Hematopoietic multipotent progenitor cell treated with erythropoietin and hydrocortisone succinate and interleukin-3 and kit ligand, for 8 days (in vitro differentiated cells): ENCODE measurements around the gene IQSEC3.
A peak's percentile ranks its signal among the peaks of the same experiment; 100 is the strongest.
"Not testable (repeated sequence)": the region's sequence is repeated elsewhere in the genome, so short reads cannot be mapped to it uniquely, and the experiment has no call there.

ENCODE experiments used
- DNase-seq: peaks from one replicate; pipeline ENCODE4 v3.0.0-alpha.2; 2015

IQSEC3 gene

DNA sequence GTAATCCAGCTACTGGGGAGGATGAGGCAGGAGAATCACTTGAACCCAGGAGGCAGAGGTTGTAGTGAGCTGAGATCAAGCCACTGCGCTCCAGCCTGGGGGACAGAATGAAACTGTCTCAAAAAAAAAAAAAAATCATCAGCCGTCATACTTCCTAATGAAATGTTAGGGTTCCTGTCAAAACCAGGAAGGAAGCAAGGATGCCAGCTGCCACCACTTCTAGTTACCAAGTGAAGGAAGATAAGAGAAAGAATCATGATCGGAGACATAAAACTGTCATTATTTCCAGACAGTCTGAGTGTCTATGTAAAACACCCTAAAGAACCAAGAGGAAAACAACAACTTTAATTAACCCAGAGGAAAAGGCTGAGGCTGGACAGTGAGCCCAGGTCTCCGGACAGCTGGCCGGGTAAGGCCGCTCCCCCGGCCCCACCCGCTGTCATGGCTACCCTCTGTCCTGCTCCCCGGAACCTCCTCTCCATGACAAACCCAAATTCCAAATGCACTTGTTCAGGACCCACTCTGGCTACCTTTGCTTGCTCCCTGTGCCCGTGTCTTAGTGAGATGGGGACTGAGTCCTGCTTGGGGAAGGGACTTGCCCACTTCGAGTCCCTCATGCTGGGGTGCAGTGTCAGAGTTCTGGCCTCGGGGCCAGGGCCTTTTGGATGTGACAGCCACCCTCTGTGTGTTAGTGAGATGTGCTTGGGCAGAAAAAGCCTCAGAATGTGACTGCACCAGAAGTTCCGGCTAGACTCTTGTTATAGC lies 118.4 kb downstream of the IQSEC3 start:
- DNase-seq, result peak; percentile 54

- no peak for DNase-seq
Measured at GRCh38 chr12:185576-185955, 119.0 kb downstream of the IQSEC3 start.

GRCh38 chr12:186006-186625 lies 119.5 kb downstream of the IQSEC3 start:
- no peak for DNase-seq

- DNase-seq, result not testable (repeated sequence)
Measured at GRCh38 chr12:187986-188909, 121.7 kb downstream of the IQSEC3 start.

DNA sequence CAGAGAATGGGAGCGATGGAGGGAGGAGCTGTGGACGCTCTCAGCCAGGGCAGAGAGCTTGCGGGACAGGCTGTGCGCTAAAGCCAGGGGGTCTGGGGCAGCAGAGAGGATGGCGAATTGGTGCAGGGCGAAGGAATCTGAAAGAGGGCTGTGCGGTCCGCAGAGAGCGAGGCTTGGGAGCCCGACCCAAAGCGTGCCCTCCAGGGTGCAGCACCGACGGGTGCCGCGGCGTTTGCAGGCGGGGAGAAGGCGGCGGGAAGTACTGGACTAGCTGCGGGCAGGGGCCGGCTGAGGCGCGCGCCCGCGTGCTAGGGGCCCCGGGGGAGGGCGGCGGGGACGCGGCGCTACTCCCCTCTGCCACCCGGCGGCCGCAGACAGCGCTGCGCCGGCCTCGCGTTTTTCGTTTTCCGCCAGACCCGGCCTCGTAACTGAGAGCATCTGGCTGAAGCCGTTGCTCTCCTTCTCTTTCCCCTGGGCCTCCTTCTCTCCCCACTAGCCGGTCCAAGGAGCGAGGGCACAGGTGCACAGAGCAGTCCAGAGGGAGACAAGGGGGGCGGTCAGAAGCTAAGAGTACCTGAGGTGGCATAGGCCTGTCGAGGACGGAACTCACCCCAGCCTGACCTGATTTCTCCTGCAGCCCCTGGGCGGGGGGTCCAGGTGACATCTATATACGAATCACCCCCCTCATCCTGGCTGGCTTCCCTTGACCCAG lies 122.5 kb downstream of the IQSEC3 start:
- peak; percentile 75 for DNase-seq

GRCh38 chr12:189622-189962 lies 123.0 kb downstream of the IQSEC3 start:
- no peak for DNase-seq

- no peak for DNase-seq
Measured at GRCh38 chr12:190881-191280, 124.3 kb downstream of the IQSEC3 start.

GRCh38 chr12:191541-191940 lies 125.0 kb downstream of the IQSEC3 start:
- no peak for DNase-seq

GRCh38 chr12:193261-193660 lies 126.7 kb downstream of the IQSEC3 start:
- DNase-seq, result no peak

DNA sequence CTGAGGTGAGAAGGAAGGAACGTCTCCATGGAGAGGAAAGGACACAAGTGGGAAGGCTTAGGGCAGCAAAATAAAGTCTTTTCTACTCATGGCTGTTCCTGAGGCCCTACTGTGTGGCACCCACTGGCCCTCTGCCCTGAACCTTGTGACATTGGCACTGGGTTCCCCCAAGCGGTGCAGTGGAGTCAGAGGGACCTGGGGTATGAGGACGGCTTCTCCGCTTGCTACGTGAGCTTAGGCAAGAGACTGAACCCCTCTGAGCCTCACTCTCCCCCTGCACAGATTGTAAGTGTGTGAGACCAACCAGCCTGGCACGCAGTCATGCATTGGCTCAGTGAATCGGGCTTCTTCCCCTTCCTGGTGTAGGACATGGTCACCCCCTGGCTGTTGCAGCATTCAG lies 127.7 kb downstream of the IQSEC3 start:
- DNase-seq, result no peak

- DNase-seq, result no peak
Measured at GRCh38 chr12:195156-195555, 128.6 kb downstream of the IQSEC3 start.

DNA sequence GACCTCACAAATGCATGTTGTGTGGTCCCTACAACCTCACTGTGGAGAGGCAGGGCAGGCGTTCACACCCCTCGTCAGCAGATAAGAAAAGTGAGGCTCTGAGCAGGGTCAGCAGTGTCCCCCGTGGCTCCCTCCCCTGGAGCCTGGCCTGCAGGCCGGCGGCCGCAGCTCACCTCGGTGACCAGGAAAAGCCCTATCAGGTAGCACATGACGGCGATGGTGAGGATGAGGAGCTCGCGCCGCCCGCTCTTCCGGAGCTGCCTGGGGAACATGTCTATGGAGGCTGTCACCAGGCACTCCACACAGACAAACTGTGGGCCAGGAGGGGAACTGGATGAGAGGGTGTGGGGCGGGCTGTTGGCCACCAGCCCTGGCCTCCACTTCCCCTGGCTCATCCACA lies 129.4 kb downstream of the IQSEC3 start:
- no peak for DNase-seq

DNA sequence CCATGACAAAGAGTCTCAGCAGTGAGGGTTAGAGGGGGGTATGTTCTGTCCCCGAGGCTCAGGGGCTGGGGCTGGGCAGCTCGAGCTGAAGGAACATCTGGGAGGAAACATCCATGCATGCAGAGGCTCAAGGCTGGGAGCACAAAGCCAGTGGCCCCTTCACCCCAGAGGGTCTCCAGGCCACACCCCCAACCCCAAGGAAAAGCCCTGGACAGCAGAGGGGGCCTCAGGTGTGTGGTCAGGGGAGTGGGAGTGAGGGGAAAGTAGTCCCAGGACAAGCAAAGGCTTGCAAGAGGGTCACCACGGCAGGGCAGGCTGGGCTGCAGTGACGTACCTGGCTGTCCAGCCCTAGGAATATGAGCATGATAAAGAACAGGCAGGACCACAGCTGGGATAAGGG lies 129.9 kb downstream of the IQSEC3 start:
- DNase-seq, result no peak

DNA sequence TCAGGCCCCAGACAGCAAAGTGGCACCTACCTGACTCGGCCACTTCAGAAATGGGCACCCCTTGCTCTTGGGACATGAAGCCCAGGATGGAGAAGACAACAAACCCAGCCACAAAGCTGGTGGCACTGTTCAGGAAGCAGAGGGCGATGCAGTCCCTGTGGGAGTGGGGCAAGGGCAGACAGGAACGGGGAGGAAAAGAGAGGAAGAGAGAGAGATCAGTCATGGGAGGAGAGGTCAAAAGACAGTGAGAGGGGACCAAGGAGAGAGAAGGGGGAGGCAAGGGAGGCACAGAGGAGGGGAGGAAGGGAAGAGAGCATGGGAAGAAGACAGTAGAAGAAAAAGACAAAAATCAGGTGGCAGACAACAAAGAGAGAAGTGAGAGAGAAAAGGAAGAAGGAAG lies 130.8 kb downstream of the IQSEC3 start:
- DNase-seq, result no peak

- DNase-seq, result no peak
Measured at GRCh38 chr12:197911-198695, 131.5 kb downstream of the IQSEC3 start.

DNA sequence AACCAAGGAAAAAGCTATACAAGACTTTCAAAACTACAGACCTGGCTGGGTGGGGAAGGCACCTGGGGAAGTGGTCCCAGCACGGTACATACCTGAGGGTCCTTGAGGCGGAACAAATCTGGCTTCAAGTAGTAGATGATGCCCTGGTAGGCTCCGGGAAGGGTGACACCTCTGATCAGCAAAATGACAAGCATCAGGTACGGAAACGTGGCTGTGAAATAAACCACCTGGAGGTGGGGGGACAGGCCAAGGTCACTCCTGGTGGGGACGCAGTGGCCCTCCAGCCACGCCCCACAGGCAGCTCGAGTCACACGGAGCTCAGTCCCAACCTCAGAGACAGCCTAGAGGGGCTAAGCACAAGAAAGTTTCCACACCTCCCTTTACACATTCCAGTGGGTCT lies 132.1 kb downstream of the IQSEC3 start:
- no peak for DNase-seq

- no peak for DNase-seq
Measured at GRCh38 chr12:201361-201760, 134.8 kb downstream of the IQSEC3 start.

DNA sequence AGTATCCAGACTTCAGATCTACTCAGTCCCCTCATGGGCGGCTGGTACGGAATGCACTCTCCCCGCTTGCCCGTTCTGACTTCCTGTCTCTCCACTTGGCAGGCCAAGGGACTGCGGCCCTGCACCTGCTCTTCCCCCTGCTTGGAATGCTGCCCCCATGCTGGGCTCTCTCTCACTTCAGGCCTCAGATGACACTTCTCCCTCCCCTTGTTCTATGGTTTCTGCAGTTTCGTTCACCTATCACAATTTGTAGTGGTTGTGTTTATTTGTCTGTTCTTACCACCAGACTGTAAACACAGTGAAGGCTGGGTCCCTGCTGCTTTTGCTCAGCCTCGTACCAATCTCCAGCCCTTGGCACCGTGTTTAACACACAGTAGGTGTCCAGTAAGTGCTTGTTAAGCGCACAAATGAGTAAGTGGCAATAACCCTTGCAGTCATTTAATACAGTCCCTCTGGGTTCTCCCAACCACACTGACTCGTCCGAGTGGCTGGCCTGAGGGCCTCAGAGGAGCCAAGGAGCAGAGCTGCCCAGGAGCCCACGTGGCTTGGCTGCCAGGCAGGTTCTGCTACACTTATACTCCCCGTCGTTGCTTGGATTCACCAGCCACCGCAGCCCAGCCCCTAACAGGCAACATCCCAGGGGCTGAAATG lies 135.6 kb downstream of the IQSEC3 start:
- no peak for DNase-seq

DNA sequence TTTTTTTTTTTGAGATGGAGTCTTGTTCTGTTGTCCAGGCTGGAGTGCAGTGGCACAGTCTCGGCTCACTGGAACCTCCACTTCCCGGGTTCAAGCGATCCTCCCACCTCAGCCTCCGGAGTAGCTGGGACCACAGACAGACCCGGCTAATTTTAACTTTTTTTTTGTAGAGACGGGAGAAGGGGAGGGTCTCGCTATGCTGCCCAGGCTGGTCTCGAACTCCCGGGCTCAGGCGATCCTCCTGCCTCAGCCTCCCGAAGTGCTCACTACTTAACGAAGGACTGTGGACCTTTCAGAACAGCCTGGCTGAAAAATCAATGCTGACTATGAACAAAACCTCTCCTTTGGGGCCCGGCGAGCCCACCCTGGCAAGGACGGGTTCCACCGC lies 136.5 kb downstream of the IQSEC3 start:
- no peak for DNase-seq

GRCh38 chr12:203462-204260 lies 137.1 kb downstream of the IQSEC3 start:
- DNase-seq, result no peak

DNA sequence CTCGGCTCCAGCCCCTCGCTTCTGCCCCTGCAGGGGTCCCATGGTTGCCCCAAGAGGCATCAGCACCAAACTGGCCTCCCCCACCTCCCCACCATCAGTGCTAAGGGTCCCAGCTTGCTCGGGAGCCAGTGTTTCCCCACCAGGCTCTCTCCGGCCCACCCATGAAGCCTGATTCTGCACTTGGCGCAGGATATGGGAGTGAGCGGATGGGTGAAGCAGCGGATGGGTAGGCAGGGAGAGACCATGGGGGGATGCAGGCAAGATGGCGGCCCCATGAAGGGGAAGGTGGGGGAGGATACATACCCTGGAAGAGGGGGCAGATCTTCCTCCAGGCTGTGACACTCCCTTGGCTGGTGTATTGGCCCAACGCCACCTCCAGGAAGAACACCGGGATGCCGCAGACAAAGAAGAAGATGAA lies 137.7 kb downstream of the IQSEC3 start:
- no peak for DNase-seq
